Kidney epithelial cell (primary cell): ENCODE data around the gene IPCEF1. TPM values are rescaled to one million over a fixed set of nuclear protein-coding genes. Genes with fewer than 3 reads are reported as not detected.

Experiments used
- DNase-seq: peaks from one replicate; pipeline ENCODE4 v3.0.0-alpha.2; 2010; ENCODE audit warnings: low read depth
- H3K27me3 ChIP-seq: 2 replicates; pipeline ENCODE4 v1.6.0; 2011; ENCODE audit warnings: low read length; ENCODE audit not compliant: control insufficient read depth, insufficient read depth
- H3K36me3 ChIP-seq: 2 replicates; pipeline ENCODE4 v1.5.1; 2011; ENCODE audit warnings: low read length; ENCODE audit not compliant: control insufficient read depth, insufficient read depth
- H3K4me3 ChIP-seq: 2 replicates; pipeline ENCODE4 v1.5.1; 2011; ENCODE audit warnings: low read depth, mild to moderate bottlenecking, control low read depth, low read length
- CTCF ChIP-seq: IDR thresholded peaks from 2 replicates; pipeline ENCODE4 v1.5.1; 2011; ENCODE audit warnings: mild to moderate bottlenecking, moderate library complexity, low read length, control low read depth, inconsistent platforms; ENCODE audit not compliant: insufficient read depth, poor library complexity, severe bottlenecking
- total RNA-seq: library from RNA; depleted of rRNA; stranded (reverse); fragments of >200 nt; gene quantifications from 2 replicates; pipeline ENCODE4 v1.2.3, GENCODE V29; 2015

IPCEF1 gene
- total RNA-seq, 1 donor from 2014 or later, result 1.0 TPM

- Histone ChIP-seq H3K4me3 (no peak overlapping the region), H3K36me3 (no peaks in the 10 kb centered on the region), H3K27me3 (no peaks in the 10 kb centered on the region)
- TF ChIP-seq CTCF, result no peak
- DNase-seq, result no peak
Observed at GRCh38 chr6:154352898-154353585, 3.6 kb downstream of the IPCEF1 start.

DNA sequence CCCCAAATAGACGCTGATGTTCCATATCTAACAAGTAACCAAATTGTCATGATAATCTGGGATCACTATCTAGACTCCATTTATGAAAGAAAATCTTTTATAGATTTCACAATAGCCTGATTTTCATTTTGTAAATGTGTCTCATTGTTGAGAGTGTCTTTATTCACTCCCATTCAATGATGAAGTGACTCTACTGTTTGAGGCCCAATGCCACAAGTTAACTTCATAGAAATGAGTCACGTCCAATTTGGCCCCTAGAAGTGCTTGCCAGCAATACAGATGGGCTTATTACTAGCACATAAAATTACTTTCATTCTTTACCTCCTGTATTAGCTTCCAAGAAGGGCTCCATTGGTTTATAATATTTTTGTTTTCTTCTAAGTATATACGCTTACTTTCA lies 6.3 kb downstream of the IPCEF1 start:
- no peak for TF ChIP-seq CTCF
- no peak for DNase-seq
- Histone ChIP-seq H3K4me3 (no peak overlapping the region), H3K27me3 (no peaks in the 10 kb centered on the region), H3K36me3 (no peaks in the 10 kb centered on the region)

GRCh38 chr6:154347981-154348380 lies 8.6 kb downstream of the IPCEF1 start:
- TF ChIP-seq CTCF, result no peak
- no peaks in the 10 kb centered on the region for H3K27me3 ChIP-seq
- no peak overlapping the region for H3K4me3 ChIP-seq
- DNase-seq, result no peak
- H3K36me3 ChIP-seq, result no peaks in the 10 kb centered on the region

- TF ChIP-seq CTCF, result no peak
- Histone ChIP-seq H3K27me3 (no peaks in the 10 kb centered on the region), H3K4me3 (no peak overlapping the region), H3K36me3 (no peaks in the 10 kb centered on the region)
- DNase-seq, result no peak
Observed at GRCh38 chr6:154345811-154346210, 10.8 kb downstream of the IPCEF1 start.

GRCh38 chr6:154343473-154344308 lies 12.9 kb downstream of the IPCEF1 start:
- peak; percentile 28 for TF ChIP-seq CTCF
- no peaks in the 10 kb centered on the region for H3K36me3 ChIP-seq
- no peak for DNase-seq
- no peak overlapping the region for H3K4me3 ChIP-seq
- H3K27me3 ChIP-seq, result no peaks in the 10 kb centered on the region

GRCh38 chr6:154341871-154342270 lies 14.7 kb downstream of the IPCEF1 start:
- Histone ChIP-seq H3K27me3 (no peaks in the 10 kb centered on the region), H3K4me3 (no peak overlapping the region), H3K36me3 (no peaks in the 10 kb centered on the region)
- TF ChIP-seq CTCF, result no peak
- no peak for DNase-seq
